ENCODE results near the gene YEATS4. TPM values are rescaled to one million over a fixed set of nuclear protein-coding genes. Genes with fewer than 3 reads are reported as not detected.
"Not testable (repeated sequence)": the region's sequence is repeated elsewhere in the genome, so short reads cannot be mapped to it uniquely, and the experiment has no call there.

YEATS4 gene
- total and polyA plus RNA-seq, 9 of the 15 experiments (the other 6 are each of a cell fraction or from before 2014, with no cell fraction given) = 25.9 to 92.2 (median 49.2) TPM

GRCh38 chr12:69313209-69313608 lies 46.3 kb upstream of the YEATS4 start:
- 6% methylated on average over 3 of the region's 3 CpGs for WGBS (ENCODE audit: insufficient coverage, low coverage, missing lambda C conversion rate)
- no peak overlapping the region for H3K4me3 ChIP-seq
- no peaks in the 10 kb centered on the region; the same call in 1 of the 2 replicates for H3K9me3 ChIP-seq (replicated peaks; ENCODE audit: control insufficient read depth, insufficient read depth, low read depth, low read length)
- ChIA-PET CTCF (ENCODE audit: low intra/inter-chr PET ratio) (no interaction called here), POLR2A (interaction anchor here (0.5 kb wide), 1 partner anchor 39 kb away, joined by 4 read pairs; no protein-coding TSS in a partner anchor)
- H3K36me3 ChIP-seq (ENCODE audit: control insufficient read depth, insufficient read depth, low read length) = no peaks in the 10 kb centered on the region
- no peaks in the 10 kb centered on the region for H4K20me1 ChIP-seq (replicated peaks; ENCODE audit: control insufficient read depth, insufficient read depth, low read length)
- no peak for DNase-seq (ENCODE audit: extremely low read depth in 1 of 4, low spot score in 3 of 4)
- H3K27me3 ChIP-seq (ENCODE audit: control insufficient read depth in 2 of 2, insufficient read depth in 2 of 2, low read length in 2 of 2) = no peaks in the 10 kb centered on the region
- ATAC-seq = no peak
- TF ChIP-seq GABPB1 (CRISPR knock-in tag; IDR thresholded peaks at IDR 0.05) (no peak), ZBTB43 (CRISPR knock-in tag; IDR thresholded peaks at IDR 0.05) (no peak), TCF15 (CRISPR knock-in tag; IDR thresholded peaks at IDR 0.05) (no peak), RBM25 (IDR thresholded peaks at IDR 0.05; ENCODE audit: low read depth, low read length, severe bottlenecking) (peak; percentile 29)
- BruUV-seq (replicated peaks) = no TSS peak
- H3K9ac ChIP-seq (ENCODE audit: insufficient read depth in 1 of 2, low read depth in 2 of 2, low read length in 2 of 2) = no peak overlapping the region
- FAIRE-seq = no peak
- no peak overlapping the region for H3K27ac ChIP-seq (ENCODE audit: extremely low read depth, low read depth, low read length)
- H3K4me1 ChIP-seq (replicated peaks in 1 of 2; ENCODE audit: control insufficient read depth in 2 of 2, insufficient read depth in 2 of 2, low read length in 2 of 2) = no peaks in the 10 kb centered on the region; a peak in 1 of 5 replicates
- in situ Hi-C loops (cut with MboI) = no loop called here
- intact Hi-C loops (cut with micrococcal nuclease) = no loop called here
- no peak overlapping the region for H2AFZ ChIP-seq (ENCODE audit: low read depth, low read length)
- no peaks in the 10 kb centered on the region for H3K79me2 ChIP-seq (ENCODE audit: control insufficient read depth, insufficient read depth, low read length)
- no peak overlapping the region for H3K4me2 ChIP-seq (ENCODE audit: insufficient read depth, low read length)
- no peaks in the 10 kb centered on the region for H3K9me1 ChIP-seq (ENCODE audit: control insufficient read depth, insufficient read depth, low read length)

GRCh38 chr12:69316784-69317183 lies 42.8 kb upstream of the YEATS4 start:
- POLR2A ChIA-PET; BruUV-seq (replicated peaks); H3K4me2 ChIP-seq (ENCODE audit: insufficient read depth, low read length); H3K79me2 ChIP-seq (ENCODE audit: control insufficient read depth, insufficient read depth, low read length); FAIRE-seq; ATAC-seq; H2AFZ ChIP-seq (ENCODE audit: low read depth, low read length); H3K4me3 ChIP-seq; H3K9me1 ChIP-seq (ENCODE audit: control insufficient read depth, insufficient read depth, low read length); H3K9ac ChIP-seq (ENCODE audit: insufficient read depth in 1 of 2, low read depth in 2 of 2, low read length in 2 of 2); in situ Hi-C loops (cut with MboI); intact Hi-C loops (cut with micrococcal nuclease); H3K27me3 ChIP-seq (ENCODE audit: control insufficient read depth in 2 of 2, insufficient read depth in 2 of 2, low read length in 2 of 2); H4K20me1 ChIP-seq (replicated peaks; ENCODE audit: control insufficient read depth, insufficient read depth, low read length); H3K4me1 ChIP-seq (replicated peaks in 1 of 2; ENCODE audit: control insufficient read depth in 2 of 2, insufficient read depth in 2 of 2, low read length in 2 of 2); H3K36me3 ChIP-seq (ENCODE audit: control insufficient read depth, insufficient read depth, low read length); H3K9me3 ChIP-seq (replicated peaks; ENCODE audit: control insufficient read depth, insufficient read depth, low read depth, low read length); DNase-seq (ENCODE audit: extremely low read depth in 1 of 4, low spot score in 3 of 4); H3K27ac ChIP-seq (ENCODE audit: extremely low read depth, low read depth, low read length); CTCF ChIA-PET (ENCODE audit: low intra/inter-chr PET ratio): not testable (repeated sequence)
